ENCODE results near the gene CACNG5.

CACNG5 gene

DNA sequence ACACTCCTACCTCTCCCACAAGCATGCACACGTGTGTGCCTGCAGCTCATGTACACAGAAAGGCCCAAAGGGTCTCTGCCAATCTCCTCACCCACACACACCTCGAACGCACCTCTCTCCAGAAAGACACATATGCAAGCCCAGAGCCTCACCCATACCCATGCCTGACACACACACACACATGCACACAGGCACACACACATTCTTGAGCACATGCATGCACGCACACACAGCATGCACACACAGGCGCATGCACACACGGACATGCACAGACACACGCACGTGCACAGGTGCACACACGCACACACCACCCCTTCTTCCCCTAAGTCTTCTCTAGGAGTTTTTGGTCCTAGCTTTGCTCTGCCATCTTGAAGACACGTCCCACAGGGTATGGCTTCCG is 80.9 kb downstream of the CACNG5 start:
- DNase-seq: no peak
- TF ChIP-seq, protein P1, sequence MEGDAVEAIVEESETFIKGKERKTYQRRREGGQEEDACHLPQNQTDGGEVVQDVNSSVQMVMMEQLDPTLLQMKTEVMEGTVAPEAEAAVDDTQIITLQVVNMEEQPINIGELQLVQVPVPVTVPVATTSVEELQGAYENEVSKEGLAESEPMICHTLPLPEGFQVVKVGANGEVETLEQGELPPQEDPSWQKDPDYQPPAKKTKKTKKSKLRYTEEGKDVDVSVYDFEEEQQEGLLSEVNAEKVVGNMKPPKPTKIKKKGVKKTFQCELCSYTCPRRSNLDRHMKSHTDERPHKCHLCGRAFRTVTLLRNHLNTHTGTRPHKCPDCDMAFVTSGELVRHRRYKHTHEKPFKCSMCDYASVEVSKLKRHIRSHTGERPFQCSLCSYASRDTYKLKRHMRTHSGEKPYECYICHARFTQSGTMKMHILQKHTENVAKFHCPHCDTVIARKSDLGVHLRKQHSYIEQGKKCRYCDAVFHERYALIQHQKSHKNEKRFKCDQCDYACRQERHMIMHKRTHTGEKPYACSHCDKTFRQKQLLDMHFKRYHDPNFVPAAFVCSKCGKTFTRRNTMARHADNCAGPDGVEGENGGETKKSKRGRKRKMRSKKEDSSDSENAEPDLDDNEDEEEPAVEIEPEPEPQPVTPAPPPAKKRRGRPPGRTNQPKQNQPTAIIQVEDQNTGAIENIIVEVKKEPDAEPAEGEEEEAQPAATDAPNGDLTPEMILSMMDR (IDR thresholded peaks at IDR 0.05; ENCODE audit: low read depth, low read length): no peak
- Histone ChIP-seq H3K27me3 (no peaks in the 10 kb centered on the region), H3K4me1 (no peaks in the 10 kb centered on the region; the same call in 1 of the 2 replicates), H3K36me3 (no peaks in the 10 kb centered on the region), H3K9me3 (no peaks in the 10 kb centered on the region), H3K4me3 (ENCODE audit: low read depth, low read length) (no peak overlapping the region)

DNA sequence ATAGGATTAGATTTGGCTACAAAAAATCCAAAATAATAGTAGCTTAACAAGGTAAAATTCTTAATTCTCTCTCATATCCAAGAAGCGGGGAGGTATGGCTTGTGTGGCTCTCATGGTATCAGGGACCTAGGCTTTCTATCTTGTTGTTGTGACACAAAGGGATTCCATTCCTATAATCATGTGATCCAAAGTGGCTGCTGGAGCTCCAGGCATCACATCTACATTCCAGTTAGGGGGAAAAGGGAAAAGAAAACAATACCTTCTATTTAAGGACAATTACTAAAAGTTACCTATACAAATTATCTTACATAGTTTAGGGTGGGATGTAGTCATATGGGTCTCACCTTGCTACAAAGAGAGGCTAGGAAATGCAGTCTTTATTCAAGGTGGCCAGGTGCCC is 82.0 kb downstream of the CACNG5 start:
- DNase-seq: no peak
- Histone ChIP-seq H3K4me1 (no peaks in the 10 kb centered on the region; the same call in 1 of the 2 replicates), H3K36me3 (no peaks in the 10 kb centered on the region), H3K9me3 (no peaks in the 10 kb centered on the region), H3K4me3 (ENCODE audit: low read depth, low read length) (no peak overlapping the region), H3K27me3 (no peaks in the 10 kb centered on the region)
- TF ChIP-seq, protein P1 (IDR thresholded peaks at IDR 0.05; ENCODE audit: low read depth, low read length): no peak

DNA sequence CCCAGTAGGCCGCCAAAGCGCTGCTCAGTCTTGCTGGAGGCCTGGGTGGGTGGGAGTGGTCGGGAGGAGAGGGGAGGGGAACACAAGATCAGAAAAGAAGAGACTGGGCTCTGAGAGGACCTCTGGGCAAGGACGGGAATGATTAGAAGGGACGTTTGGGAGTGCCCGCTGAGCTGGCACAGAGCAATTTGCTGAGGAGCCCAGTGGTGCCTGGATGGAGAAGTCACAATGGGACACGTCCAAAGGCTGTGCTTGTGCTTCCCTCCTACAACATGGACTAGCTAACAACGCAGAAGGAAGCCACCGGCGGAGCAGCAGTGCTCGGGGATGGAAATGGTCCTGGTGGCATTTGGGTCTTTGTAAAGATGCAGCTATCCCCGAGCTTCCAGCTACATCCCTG is 84.0 kb downstream of the CACNG5 start:
- Histone ChIP-seq H3K4me1 (no peaks in the 10 kb centered on the region; the same call in 1 of the 2 replicates), H3K9me3 (no peaks in the 10 kb centered on the region), H3K27me3 (no peaks in the 10 kb centered on the region), H3K4me3 (ENCODE audit: low read depth, low read length) (no peak overlapping the region), H3K36me3 (no peaks in the 10 kb centered on the region)
- TF ChIP-seq, protein P1 (IDR thresholded peaks at IDR 0.05; ENCODE audit: low read depth, low read length): no peak
- no peak for DNase-seq

DNA sequence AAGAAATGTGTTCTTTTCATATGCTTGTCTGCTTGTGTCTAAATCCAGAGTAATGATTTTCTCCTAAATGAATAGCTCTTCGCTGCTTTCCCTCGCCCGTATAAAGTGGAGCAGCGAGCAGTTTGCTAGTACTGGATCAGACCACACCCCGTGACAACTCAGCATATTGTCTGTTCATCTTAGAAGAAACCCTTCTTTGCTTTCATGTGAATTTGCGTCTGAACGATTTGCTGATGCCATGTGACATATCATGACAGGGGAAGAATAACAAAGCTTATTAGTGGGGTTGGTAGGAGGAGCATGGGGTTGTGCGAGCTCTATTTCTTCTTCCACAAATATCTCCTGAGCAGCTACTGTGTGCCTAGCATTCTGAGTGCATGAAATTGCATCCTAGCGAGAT is 85.5 kb downstream of the CACNG5 start:
- Histone ChIP-seq H3K9me3 (no peaks in the 10 kb centered on the region), H3K4me3 (ENCODE audit: low read depth, low read length) (no peak overlapping the region), H3K27me3 (no peaks in the 10 kb centered on the region), H3K4me1 (no peaks in the 10 kb centered on the region; the same call in 1 of the 2 replicates), H3K36me3 (no peaks in the 10 kb centered on the region)
- TF ChIP-seq, protein P1 (IDR thresholded peaks at IDR 0.05; ENCODE audit: low read depth, low read length): no peak
- no peak for DNase-seq

DNA sequence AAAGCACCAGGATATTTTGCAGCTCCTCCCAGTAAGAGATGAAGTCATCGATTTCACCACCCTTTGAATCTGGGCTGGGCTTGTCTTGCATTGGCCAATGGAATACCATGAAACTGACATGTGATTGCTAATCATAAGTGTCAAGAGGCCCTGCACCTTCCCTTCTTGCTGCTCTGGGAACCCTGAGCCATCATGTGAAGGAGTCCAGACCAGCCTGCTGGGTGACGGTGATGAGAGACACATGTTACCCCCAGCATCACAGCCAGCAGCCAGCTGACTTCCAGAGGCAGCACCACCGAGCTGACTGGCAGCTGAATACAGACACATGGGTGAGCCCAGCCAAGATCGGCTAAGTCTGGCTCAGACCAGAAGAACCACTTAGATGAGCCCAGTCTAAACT is 86.0 kb downstream of the CACNG5 start:
- no peaks in the 10 kb centered on the region for H3K4me1 ChIP-seq
- no peak overlapping the region for H3K4me3 ChIP-seq (ENCODE audit: low read depth, low read length)
- no peaks in the 10 kb centered on the region for H3K36me3 ChIP-seq
- TF ChIP-seq, protein P1 (IDR thresholded peaks at IDR 0.05; ENCODE audit: low read depth, low read length): no peak
- H3K27me3 ChIP-seq: no peaks in the 10 kb centered on the region
- H3K9me3 ChIP-seq: no peaks in the 10 kb centered on the region
- DNase-seq: peak; percentile 67

DNA sequence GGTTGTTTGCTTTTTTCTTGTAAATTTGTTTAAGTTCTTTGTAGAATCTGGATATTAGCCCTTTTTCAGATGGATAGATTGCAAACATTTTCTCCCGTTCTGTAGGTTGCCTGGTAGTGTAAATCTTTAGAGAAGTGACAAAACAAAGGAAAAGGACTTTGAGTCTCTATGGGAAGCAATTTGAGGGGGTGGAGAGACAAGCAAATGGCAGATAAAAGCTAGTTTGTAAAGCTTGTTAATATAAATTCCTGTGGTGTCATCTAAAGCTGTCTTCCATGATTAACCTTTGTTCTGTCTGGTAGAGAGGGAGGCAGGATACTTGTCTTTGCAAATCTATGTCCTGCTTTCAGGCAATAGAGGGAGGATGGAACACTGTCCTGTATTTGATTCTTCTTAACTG is 89.0 kb downstream of the CACNG5 start:
- Histone ChIP-seq H3K4me3 (ENCODE audit: low read depth, low read length) (no peak overlapping the region), H3K4me1 (no peaks in the 10 kb centered on the region), H3K27me3 (no peaks in the 10 kb centered on the region), H3K9me3 (no peaks in the 10 kb centered on the region), H3K36me3 (no peaks in the 10 kb centered on the region)
- DNase-seq: no peak
- TF ChIP-seq, protein P1 (IDR thresholded peaks at IDR 0.05; ENCODE audit: low read depth, low read length): no peak
